Fibroblast of skin of back (primary cell): ENCODE measurements around the gene RPGR.

ENCODE experiments used
- DNase-seq: peaks from one replicate; pipeline ENCODE4 v3.0.0-alpha.2; 2013

RPGR gene

GRCh38 chrX:38247051-38247450, 80.3 kb downstream of the RPGR start:
- no peak for DNase-seq

GRCh38 chrX:38240541-38240940, 86.8 kb downstream of the RPGR start:
- no peak for DNase-seq

GRCh38 chrX:38236901-38237615, 90.3 kb downstream of the RPGR start:
- DNase-seq = peak; percentile 33

- peak; percentile 74 for DNase-seq
These were observed 93.2 kb downstream of the RPGR start for GRCh38 chrX:38233891-38234667.

- DNase-seq = peak; percentile 54
These were observed 95.1 kb downstream of the RPGR start for GRCh38 chrX:38232079-38232686.

DNA sequence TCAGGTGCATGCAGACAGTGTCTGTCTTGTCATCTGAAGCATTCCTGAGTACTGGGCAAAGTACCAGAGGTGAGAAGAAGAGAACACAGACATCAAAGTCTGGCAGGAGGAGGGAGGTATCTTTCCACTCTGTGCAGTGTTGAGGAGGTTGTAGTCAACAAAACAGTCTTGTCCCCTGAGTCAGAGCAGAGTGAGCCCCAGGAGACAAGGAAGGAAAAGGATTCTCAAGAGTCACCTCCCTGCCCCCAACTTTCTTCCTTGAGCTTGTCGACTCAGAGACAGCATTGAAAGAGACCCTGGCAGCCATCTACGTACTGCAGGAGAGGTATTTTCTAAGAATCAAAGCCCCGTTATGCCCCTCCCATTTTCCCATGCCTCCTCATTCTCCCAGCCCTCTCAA, 102.2 kb downstream of the RPGR start:
- DNase-seq = peak; percentile 77

GRCh38 chrX:38224160-38224559, 103.1 kb downstream of the RPGR start:
- no peak for DNase-seq

DNA sequence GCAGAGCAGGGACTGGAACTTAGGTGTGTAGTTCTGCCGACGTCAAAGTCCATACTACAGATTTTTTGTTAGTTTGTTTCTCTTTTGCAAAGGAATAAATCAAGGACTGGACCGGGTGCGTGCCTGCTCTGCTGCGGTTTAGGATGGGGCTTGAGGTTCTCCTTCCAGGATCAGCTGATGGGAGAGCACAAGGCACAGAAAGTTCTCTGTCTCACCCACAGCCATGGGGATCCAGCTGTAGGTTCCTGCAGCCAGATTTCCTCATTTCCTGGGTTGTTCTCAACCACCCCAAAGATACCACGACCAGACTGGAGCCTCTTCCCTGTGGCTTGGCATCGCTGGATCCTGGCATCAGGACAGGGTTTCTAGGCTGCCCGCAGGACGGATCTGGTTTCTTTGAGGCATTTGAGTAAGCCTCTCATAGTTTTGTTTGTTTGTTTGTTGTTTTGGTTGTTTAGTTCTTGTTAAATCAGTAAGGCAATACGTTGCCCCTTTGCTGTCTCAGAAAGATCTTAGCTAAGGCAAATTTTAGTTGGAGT, 105.8 kb downstream of the RPGR start:
- no peak for DNase-seq

DNA sequence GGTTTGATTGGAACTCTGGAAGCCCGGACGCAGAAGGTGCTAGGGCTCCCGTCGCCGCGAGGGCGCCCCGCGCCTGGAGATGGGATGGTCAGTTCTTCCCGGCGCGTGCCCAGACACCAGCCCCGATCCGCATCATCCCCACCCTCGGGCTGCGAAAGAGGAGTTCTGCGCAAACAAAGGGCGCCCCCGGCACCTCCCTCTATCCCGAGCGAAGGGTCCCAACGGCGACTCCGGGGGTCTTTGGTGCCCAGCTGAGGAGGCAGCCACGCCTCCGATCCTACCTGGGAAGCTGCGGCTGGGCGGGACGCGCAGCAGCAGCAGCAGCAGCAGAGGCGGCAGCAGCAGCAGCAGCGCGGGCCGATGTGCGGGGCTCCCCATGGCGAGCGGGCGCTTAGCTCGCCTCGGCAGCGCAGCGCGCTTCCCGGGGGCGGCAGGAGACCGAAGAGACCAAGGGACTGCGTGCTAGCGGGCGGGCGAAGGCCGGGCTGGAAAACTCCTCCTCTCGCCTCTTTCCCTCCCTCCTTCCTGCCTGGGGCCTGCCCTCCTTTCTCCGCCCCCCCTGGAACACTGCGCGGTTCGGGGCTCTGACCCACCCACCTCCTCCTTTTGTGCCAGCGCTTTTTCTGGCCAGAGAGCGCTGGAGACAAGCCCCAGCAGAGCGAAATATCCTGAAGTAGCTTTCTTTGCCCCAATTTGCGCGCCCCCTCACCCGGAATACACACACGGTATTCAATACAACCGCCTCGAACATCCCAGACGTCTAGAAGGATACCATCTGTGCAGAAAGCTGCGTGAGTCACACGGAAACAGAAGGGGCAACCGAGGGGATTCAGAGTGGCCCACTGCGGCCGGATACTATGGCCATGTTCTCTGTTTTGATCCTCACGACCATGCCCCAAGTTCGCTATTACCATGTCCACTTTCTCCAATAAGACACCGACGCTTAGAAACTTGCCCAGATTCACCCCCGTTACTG, 106.6 kb downstream of the RPGR start, which contains the start of gene SRPX:
TSS of gene SRPX (minus strand) at position 457 of the 976 bp plus-strand sequence. CDS start at position 378, 79 bp downstream.
- peak; percentile 51 for DNase-seq

- DNase-seq = peak; percentile 77
These were observed 107.3 kb downstream of the RPGR start for GRCh38 chrX:38220024-38220414.
